Prostate gland (tissue), 2 donors: ENCODE data around the gene TBC1D3B.
"Not testable (repeated sequence)": the region's sequence is repeated elsewhere in the genome, so short reads cannot be mapped to it uniquely, and the experiment has no call there.

Source experiments
- CTCF ChIP-seq, 4 experiments: fragments of 200-600 bp in 2 of 4; fragments of 450-650 bp in 2 of 4; sonication (generic) in 2 of 4; IDR thresholded peaks; 1 replicate in 3 of 4; 2 replicates in 1 of 4; pipeline ENCODE4 v1.5.1; 2016 to 2019; ENCODE audit warnings: antibody characterized with exemption in 4 of 4, mild to moderate bottlenecking in 2 of 4, moderate library complexity in 2 of 4
- POLR2A ChIP-seq: fragments of 450-650 bp; IDR thresholded peaks from one replicate; pipeline ENCODE4 v1.6.1; 2016; ENCODE audit warnings: antibody characterized with exemption, mild to moderate bottlenecking

GRCh38 chr17:36215406-36216308 lies 39.2 kb upstream of the TBC1D3B start:
- TF ChIP-seq CTCF (IDR thresholded peaks at IDR 0.05); POLR2A: not testable (repeated sequence)
